Measurements from ENCODE around the gene KATNA1.

KATNA1 gene

DNA sequence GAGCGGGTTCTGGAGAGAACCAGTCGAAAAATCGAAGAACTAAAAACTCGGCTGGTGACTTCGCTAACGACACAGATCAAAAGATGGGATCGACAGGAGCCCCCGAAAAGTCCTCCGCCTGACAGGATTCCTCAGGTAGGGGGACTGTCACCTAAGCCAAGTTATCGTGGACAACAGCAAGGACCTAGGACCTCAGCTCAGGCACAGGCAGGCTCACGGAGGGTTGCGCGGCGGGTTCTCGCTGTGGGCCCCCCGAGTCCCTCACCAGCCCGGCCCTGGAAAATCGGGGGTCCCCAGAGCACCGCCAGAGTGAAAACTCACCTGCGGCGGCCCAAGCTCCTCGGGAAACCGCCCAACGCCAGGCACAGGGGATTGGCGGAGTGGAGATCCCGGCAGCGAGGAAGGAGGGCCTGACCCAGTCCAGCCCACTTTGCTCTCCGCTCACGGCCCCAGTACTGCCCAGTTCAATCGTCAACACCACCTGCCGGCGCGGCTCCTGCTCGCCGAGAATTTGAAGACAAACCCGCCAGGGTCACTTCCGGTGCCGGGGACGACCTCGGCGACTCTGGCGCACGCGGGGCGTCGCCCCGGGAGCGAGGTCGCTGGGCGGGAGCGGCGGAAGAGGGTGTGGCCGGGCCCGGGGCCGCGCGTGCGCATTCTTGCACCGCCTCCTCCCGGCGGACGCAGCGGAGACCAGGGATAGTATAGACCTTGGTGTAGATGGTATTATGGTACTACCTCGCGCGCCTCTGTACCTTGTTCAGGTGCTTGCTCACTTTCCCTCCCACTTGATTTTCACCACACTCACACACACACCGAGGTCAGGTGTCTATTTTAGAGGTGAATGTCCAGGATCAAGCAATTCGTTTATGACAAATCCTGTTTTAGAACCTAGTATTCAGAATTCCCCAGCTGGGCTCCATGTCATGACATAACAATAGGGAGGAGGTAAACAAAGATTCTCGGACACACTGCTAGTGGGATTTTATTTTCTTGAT is at the start of gene KATNA1:
Gene KATNA1 (minus strand): TSS at position 567 of the 998 bp plus-strand sequence. CDS start 10,167 bp downstream, outside the sequence.
- Histone ChIP-seq H3K27me3 (no peaks in the 10 kb centered on the region), H3K36me3 (no peaks in the 10 kb centered on the region), H3K9me3 (no peaks in the 10 kb centered on the region), H3K27ac (peak within 1 kb of the TSS; percentile 83 to 86), H3K4me1 (peaks cover 0 to 15% (median 5%) of the 10 kb centered on the region in 4 donors), H3K4me3 (peak within 1 kb of the TSS; percentile 89 to 92)
- intact Hi-C loops (cut with DNase I; ENCODE audit: low total_unique reads): loop anchor here (10.0 kb wide), 1 partner anchor 84 kb away; the partner anchor contains the start of gene GINM1
- TF ChIP-seq, protein P1, sequence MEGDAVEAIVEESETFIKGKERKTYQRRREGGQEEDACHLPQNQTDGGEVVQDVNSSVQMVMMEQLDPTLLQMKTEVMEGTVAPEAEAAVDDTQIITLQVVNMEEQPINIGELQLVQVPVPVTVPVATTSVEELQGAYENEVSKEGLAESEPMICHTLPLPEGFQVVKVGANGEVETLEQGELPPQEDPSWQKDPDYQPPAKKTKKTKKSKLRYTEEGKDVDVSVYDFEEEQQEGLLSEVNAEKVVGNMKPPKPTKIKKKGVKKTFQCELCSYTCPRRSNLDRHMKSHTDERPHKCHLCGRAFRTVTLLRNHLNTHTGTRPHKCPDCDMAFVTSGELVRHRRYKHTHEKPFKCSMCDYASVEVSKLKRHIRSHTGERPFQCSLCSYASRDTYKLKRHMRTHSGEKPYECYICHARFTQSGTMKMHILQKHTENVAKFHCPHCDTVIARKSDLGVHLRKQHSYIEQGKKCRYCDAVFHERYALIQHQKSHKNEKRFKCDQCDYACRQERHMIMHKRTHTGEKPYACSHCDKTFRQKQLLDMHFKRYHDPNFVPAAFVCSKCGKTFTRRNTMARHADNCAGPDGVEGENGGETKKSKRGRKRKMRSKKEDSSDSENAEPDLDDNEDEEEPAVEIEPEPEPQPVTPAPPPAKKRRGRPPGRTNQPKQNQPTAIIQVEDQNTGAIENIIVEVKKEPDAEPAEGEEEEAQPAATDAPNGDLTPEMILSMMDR (IDR thresholded peaks at IDR 0.05): no peak
- peak; percentile 66 to 89 for DNase-seq

DNA sequence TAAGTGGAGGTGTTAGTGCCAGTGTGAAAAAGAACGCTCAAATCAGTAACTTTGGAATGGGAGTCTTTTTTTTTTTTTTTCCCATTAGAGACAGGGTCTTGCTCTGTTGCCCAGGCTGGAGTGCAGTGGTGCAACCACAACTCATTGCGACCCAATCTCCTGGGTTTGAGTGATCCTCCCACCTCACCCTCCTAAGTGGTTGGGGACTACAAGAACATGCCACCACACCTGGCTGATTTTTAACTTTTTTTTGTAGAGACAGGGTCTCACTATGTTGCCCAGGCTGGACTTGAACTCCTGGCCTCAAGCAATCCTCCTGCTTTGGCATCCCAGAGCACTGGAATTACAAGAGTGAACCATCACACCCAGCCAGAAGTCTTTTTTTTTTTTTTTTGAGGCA is 49.7 kb upstream of the KATNA1 start:
- TF ChIP-seq, protein P1 (IDR thresholded peaks at IDR 0.05): no peak
- H3K27me3 ChIP-seq: no peaks in the 10 kb centered on the region
- H3K4me1 ChIP-seq: peaks cover 0 to 37% (median 9%) of the 10 kb centered on the region in 4 donors
- no peaks in the 10 kb centered on the region for H3K9me3 ChIP-seq
- H3K36me3 ChIP-seq: peaks cover 14 to 28% (median 16%) of the 10 kb centered on the region in 3 donors
- no peak for DNase-seq
- no peak overlapping the region for H3K4me3 ChIP-seq
- no peak overlapping the region for H3K27ac ChIP-seq
- intact Hi-C loops (cut with DNase I; ENCODE audit: low total_unique reads): no loop called here

DNA sequence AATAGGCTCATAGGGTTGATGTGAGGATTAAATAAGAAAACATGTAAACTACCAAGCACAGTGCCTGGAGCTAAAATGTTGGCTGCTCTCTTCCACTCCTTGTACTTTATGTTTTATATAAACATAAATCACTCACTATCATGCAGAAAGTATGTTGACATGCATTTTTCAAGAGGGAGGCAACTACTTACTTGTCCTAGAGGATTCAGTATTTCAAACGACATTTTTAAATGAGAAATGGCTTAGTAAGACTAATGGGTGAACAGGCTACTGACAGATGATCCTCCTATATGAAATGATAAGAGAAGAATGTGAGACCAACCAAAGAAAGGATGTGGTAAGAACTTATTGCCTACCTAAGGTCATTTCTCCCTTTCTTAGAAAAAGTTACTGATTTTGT is 48.4 kb upstream of the KATNA1 start:
- Histone ChIP-seq H3K27ac (no peak overlapping the region), H3K4me1 (peaks cover 0 to 31% (median 9%) of the 10 kb centered on the region in 4 donors), H3K36me3 (peaks cover 19 to 39% (median 21%) of the 10 kb centered on the region in 3 donors), H3K4me3 (no peak overlapping the region), H3K27me3 (no peaks in the 10 kb centered on the region), H3K9me3 (no peaks in the 10 kb centered on the region)
- TF ChIP-seq, protein P1 (IDR thresholded peaks at IDR 0.05): no peak
- intact Hi-C loops (cut with DNase I; ENCODE audit: low total_unique reads): no loop called here
- DNase-seq: no peak

DNA sequence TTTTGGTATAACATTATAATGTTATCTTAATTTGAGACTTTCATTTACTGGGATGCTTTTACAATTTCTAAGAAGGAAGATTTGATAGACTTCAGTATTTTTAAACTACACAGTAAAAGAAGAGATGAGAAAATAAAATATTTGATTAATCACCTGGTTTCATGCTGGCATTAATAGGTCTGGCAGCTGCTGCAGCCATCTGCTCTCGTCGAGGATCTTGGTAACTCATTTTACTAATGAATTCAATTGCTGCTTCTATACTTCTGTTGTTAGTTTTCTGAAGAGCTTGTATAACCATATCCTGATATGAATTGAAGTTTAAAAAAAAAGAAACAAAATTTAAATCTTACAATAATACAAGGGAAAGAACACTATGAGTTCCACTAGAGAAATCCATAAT is 46.4 kb upstream of the KATNA1 start:
- Histone ChIP-seq H3K36me3 (peaks cover 21 to 41% (median 27%) of the 10 kb centered on the region in 3 donors), H3K27me3 (no peaks in the 10 kb centered on the region), H3K9me3 (no peaks in the 10 kb centered on the region), H3K4me3 (no peak overlapping the region), H3K4me1 (peaks cover 0 to 11% (median 6%) of the 10 kb centered on the region in 4 donors), H3K27ac (no peak overlapping the region)
- DNase-seq: no peak
- TF ChIP-seq, protein P1 (IDR thresholded peaks at IDR 0.05): no peak
- intact Hi-C loops (cut with DNase I; ENCODE audit: low total_unique reads): no loop called here

DNA sequence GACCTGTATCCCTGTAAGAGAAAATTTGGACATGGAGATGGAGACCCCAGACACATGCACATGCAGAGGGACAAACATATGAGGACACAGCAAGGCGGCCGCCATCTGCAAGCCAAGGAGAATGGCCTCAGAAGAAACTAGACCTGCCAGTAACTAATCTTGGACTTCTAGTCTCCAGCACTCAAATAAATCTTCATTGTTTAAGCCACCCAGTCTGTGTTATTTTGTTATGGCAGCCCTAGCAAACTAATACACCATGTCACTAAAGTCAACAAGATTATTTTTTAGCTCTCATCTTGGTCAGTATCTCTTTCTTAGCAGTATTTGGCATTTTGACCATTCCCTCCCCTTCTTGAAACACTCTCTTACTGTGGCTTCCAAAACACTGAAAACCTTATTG is 42.7 kb upstream of the KATNA1 start:
- DNase-seq: no peak
- Histone ChIP-seq H3K27ac (no peak overlapping the region), H3K4me1 (no peaks in the 10 kb centered on the region), H3K9me3 (no peaks in the 10 kb centered on the region), H3K4me3 (no peak overlapping the region), H3K27me3 (no peaks in the 10 kb centered on the region), H3K36me3 (peaks cover 26 to 52% (median 35%) of the 10 kb centered on the region in 3 donors)
- TF ChIP-seq, protein P1 (IDR thresholded peaks at IDR 0.05): no peak
- intact Hi-C loops (cut with DNase I; ENCODE audit: low total_unique reads): no loop called here

Measured in tibial artery (tissue), 4 donors.